Glomerular visceral epithelial cell (primary cell): ENCODE results near the gene COL4A2.

Experiments used
- DNase-seq: peaks from one replicate; pipeline ENCODE4 v3.0.0-alpha.2; 2016; ENCODE audit errors: extremely low spot score

Gene COL4A2

GRCh38 chr13:110402299-110403069, 95.4 kb downstream of the COL4A2 start:
- no peak for DNase-seq

GRCh38 chr13:110403315-110403714, 96.2 kb downstream of the COL4A2 start:
- peak; percentile 56 for DNase-seq

GRCh38 chr13:110403721-110404120, 96.6 kb downstream of the COL4A2 start:
- DNase-seq = no peak

- DNase-seq = no peak
Observed at GRCh38 chr13:110404321-110404720, 97.2 kb downstream of the COL4A2 start.

DNA sequence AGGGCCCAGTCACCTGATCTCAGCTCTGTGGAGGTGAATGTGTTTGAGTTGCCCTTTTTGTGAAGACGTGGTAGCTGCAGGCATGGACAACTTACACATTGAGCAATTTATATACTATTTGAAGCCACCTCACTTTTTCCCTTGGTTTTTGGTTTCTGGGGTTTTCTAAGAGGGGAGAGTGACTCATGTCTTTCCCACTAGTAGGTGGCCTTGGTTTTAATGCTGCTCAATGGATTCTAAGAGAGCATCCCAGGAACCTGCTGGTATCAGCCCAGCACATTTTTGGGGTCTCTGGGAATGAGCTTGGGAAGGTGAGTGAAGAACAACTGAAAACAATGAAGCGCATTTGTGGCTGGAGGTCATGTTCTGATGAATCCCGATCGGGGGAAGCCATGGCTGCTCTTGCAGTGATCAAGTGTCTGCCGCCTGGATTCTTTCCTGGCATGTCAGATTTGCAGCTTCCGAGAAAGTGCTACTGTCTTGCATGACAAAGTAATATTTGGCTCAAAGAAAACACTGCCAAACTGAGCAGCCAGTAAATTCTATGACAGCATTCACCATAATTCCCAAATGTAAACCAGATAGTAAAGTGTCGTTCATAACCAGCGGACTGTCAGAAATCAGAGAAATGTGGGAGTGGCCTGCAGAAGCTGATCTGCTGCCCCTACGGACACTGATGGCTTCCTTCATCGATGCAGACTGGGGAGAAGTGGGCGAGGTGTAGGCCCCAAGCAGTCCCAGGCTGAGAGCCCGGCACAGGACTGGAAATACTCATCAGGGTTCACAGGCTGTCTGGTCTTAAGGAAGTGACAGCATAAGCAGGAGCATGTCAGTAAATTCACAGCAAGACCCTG, 98.7 kb downstream of the COL4A2 start:
- peak; percentile 77 for DNase-seq

DNA sequence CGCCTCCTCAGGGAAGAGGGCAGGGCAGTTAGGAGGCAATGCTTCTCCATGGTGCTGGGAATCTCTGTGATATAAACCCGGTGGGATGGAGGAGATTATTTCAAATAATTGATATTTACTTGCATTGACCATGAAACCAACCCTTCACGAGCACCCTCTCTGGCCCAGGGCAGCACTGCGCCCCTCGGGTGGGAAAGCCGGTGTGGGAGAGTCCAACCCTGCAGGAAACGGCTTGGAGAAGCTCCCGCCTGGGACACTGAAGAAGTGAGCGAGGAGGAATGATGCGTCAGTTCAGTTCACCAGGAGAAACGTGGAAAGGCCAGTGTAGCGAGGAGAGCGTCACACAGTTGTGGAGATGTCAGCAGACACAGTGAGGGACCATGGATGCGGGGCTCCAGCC, 99.9 kb downstream of the COL4A2 start:
- no peak for DNase-seq

- DNase-seq = no peak
Observed at GRCh38 chr13:110407531-110407930, 100.4 kb downstream of the COL4A2 start.

DNA sequence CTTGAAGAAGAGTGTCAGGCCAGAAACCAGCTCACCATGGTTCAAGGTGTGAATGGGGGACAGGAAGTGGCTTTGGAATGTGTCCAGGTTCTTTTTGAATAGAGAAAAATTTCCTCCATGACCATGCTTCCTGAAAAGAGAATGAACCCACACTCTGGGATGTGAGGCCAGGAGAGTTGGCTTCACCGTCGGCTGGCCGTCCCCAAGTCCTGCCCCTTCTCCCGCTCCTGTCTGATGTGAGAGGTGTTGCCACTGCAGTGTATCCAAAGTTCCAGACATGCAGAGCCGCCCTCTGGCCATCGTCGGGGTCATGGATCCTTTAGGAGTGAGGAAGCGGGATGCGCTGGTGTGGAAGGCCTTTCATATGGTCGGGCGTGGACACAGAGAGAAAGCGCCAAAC, 101.2 kb downstream of the COL4A2 start:
- peak; percentile 55 for DNase-seq

DNA sequence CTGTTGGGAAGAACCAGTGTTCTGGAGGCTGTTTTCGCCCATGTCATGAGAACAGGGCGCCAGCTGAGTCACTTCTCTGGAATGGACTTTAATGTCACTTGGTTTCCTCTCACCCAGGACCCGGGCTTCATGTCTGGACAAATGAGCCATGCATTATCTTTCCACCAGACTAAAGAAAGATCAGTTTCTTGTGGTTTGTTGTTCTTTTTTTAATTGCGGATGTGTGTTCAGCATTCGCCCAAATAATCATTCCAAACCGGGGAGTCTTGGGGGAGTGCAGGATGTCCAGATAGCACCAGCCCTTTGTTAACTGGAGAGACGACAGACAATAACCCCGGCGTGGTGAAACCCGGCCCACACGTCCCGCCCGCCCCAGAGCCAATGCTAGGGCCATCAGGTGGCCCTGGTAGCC, 102.5 kb downstream of the COL4A2 start:
- DNase-seq = peak; percentile 90

DNA sequence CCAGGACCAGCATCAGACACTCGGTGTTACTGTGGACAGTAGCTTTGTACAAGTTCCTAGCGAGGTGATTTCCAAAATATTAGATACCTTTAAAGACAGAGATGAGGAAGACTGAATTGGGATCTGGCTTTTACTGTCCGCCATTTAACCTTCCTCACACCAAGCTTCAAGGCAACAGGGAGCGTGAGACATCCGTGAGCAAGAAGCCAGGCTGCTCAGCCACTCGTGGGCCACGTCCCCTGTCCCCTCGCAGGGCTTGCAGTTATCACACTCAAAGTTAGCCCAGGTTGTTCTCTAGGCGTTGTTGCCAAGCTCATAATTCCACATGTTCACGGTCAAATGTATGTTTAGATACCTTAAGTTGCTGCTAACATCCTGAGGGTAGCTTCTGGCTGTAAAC, 102.9 kb downstream of the COL4A2 start:
- no peak for DNase-seq

DNA sequence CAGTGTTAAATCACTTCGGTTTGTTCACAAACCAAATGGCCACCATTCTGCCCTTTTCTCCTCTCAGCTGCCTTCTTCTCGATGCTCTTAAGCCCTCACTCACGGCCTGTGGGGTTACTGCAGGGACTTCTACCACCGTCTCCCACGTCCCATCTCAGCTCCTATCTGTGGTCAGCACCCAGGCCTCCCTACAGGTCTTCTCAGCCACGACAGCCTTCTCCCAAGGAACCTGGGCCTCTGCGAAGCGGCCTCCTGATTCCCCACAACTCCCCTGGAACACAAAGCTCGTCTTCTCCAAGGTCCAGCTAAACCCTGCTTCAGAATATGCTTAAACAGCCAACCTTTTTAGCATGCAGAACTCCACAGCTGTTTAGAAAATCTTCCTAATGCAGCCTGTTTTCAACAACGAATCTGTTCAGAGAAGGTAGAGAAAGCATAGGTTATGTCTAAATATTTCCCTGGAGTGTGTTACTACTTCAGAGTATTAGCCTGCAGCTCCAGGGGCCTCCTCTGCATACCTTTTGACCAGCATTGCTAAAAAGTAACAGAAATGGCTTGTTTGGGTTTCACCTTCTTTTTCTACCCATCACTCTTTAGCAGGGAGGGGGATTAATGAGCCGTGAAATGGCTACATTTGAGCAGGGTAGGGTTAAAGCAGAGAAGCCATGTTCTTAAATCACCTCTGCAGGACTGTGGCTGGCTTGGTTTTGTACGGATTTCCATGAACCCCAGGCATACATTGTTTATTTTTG, 104.0 kb downstream of the COL4A2 start:
- peak; percentile 82 for DNase-seq

GRCh38 chr13:110411688-110412059, 104.6 kb downstream of the COL4A2 start:
- no peak for DNase-seq

- peak; percentile 97 for DNase-seq
Observed at GRCh38 chr13:110412132-110412914, 105.2 kb downstream of the COL4A2 start.

GRCh38 chr13:110413016-110413675, 106.1 kb downstream of the COL4A2 start:
- DNase-seq = no peak

DNA sequence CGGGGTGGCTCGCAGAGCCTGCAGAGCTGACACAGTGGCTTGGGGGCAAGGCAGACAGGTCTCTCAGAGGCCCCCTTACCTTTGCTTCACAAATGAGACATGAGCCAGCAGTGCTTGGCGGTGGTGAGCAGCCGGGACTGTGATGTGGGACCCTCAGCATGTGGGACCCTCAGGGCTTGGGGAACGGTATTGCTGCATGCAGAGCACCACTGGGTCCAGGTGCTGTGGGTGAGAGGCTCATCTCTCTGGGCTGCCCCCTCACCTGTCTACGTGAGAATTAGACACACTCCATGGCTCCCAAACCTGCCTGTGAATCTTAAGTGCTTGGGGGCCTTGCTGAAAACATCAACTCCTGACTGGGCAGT, 106.6 kb downstream of the COL4A2 start:
- no peak for DNase-seq

DNA sequence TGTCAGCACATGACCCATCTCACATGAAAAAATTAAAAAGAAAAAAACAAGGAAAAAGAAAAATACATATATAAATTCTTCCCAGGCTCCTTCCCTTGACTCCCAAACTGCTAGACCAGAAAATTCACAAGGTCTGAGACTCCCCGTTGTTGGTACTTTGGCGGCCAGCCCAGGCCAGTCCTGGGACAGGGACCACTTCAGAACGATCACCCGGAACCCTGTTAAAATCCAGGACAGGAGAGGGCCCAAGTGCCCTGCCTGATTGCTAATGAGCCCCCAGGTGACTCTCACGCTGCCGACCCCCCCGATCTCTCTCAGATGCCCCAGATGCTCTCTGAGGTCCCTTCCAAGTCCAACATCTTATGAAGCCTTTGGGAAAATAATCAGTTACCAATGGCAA, 107.2 kb downstream of the COL4A2 start:
- no peak for DNase-seq

DNA sequence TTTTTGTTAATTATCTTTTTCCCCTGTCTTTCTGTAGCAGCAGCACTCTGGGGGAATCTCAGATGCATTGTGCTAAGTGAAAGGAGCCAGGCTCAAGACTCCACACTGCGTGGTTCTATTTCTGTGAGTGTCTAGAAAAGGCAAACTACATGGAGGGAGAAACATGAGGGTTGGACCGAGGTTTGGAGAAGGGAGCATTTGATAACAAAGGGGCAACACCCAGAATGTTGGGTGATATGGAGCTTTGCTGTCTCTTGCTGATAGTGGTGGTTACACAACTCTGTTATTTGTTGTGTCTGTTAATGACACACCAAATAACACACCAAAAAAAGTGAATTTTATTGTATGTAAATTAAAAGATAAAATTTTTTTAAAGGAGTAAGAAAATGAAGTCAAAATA, 107.8 kb downstream of the COL4A2 start:
- no peak for DNase-seq

- DNase-seq = peak; percentile 63
Observed at GRCh38 chr13:110415669-110416068, 108.6 kb downstream of the COL4A2 start.

- DNase-seq = no peak
Observed at GRCh38 chr13:110416131-110417025, 109.3 kb downstream of the COL4A2 start.

- no peak for DNase-seq
Observed at GRCh38 chr13:110418944-110419343, 111.9 kb downstream of the COL4A2 start.
